Right ventricle myocardium inferior (tissue), 1 donor: ENCODE results near the gene LEAP2. TPM values are rescaled to one million over a fixed set of nuclear protein-coding genes. Genes with fewer than 3 reads are reported as not detected.
"Not testable (repeated sequence)": the region's sequence is repeated elsewhere in the genome, so short reads cannot be mapped to it uniquely, and the experiment has no call there.

ENCODE experiments used
- ATAC-seq: fragments of 200-7000 bp; cut with Tn5 transposase; one replicate; pipeline ENCODE4 v1.9.1; 2020; ENCODE audit warnings: mild to moderate bottlenecking, moderate library complexity
- DNase-seq: peaks from one replicate; pipeline ENCODE4 v3.0.0; 2021; ENCODE audit errors: missing footprints
- intact Hi-C: fragments of 100-400 bp; cut with DNase I; formaldehyde crosslinking; loops from one replicate; pipeline ENCODE4 v1.11.0; 2022
- total RNA-seq: library from RNA; stranded (reverse); fragmentation: NEBNext Ultra II Directional; extraction: Animal tissue kit (Norgen Biotek cat#: 25700); gene quantifications from one replicate; pipeline ENCODE4 v1.2.1, GENCODE V29; 2021
- donor health status: DM: no; HTN: yes; CAD: no; lungs with severe emphysema.

Gene LEAP2
- total RNA-seq, 1 donor from 2014 or later = 1.1 TPM

- intact Hi-C loops = no loop called here
- ATAC-seq (no peak), DNase-seq (no peak)
Measured at GRCh38 chr5:132839426-132840301, 33.8 kb upstream of the LEAP2 start.

GRCh38 chr5:132840313-132840712, 33.2 kb upstream of the LEAP2 start:
- ATAC-seq (no peak), DNase-seq (no peak)
- intact Hi-C loops = no loop called here

GRCh38 chr5:132840896-132841295, 32.6 kb upstream of the LEAP2 start:
- DNase-seq (no peak), ATAC-seq (no peak)
- intact Hi-C loops = no loop called here

GRCh38 chr5:132841305-132841704, 32.2 kb upstream of the LEAP2 start:
- DNase-seq (no peak), ATAC-seq (no peak)
- intact Hi-C loops = no loop called here

GRCh38 chr5:132848270-132848669, 25.2 kb upstream of the LEAP2 start:
- ATAC-seq (no peak), DNase-seq (no peak)
- intact Hi-C loops = no loop called here

- DNase-seq (no peak), ATAC-seq (no peak)
Measured at GRCh38 chr5:132849347-132849746, 24.1 kb upstream of the LEAP2 start.

GRCh38 chr5:132850066-132850465, 23.4 kb upstream of the LEAP2 start:
- no peak for DNase-seq
- intact Hi-C loops = no loop called here
- no peak for ATAC-seq

More at GRCh38 chr5:132849347-132849746, 24.1 kb upstream of the LEAP2 start:
- intact Hi-C loops = no loop called here

- ATAC-seq = no peak
- DNase-seq = no peak
- intact Hi-C loops = no loop called here
Measured at GRCh38 chr5:132853323-132853722, 20.1 kb upstream of the LEAP2 start.

- intact Hi-C loops = no loop called here
- ATAC-seq (no peak), DNase-seq (no peak)
Measured at GRCh38 chr5:132853790-132854189, 19.7 kb upstream of the LEAP2 start.

- DNase-seq = no peak
- ATAC-seq = no peak
Measured at GRCh38 chr5:132854301-132854700, 19.2 kb upstream of the LEAP2 start.

GRCh38 chr5:132854992-132855391, 18.5 kb upstream of the LEAP2 start:
- ATAC-seq, intact Hi-C loops, DNase-seq: not testable (repeated sequence)

More at GRCh38 chr5:132854301-132854700, 19.2 kb upstream of the LEAP2 start:
- intact Hi-C loops = no loop called here

GRCh38 chr5:132856011-132856410, 17.5 kb upstream of the LEAP2 start:
- intact Hi-C loops = no loop called here
- no peak for DNase-seq
- ATAC-seq = no peak

GRCh38 chr5:132859889-132860437, 13.5 kb upstream of the LEAP2 start:
- intact Hi-C loops = no loop called here
- no peak for ATAC-seq
- DNase-seq = no peak

- intact Hi-C loops = no loop called here
- ATAC-seq (no peak), DNase-seq (no peak)
Measured at GRCh38 chr5:132860742-132861141, 12.7 kb upstream of the LEAP2 start.

- ATAC-seq (peak; percentile 41), DNase-seq (no peak)
- intact Hi-C loops = loop anchor here (1.0 kb wide), 1 partner anchor 36 kb away; the partner anchor contains the start of gene SHROOM1
Measured at GRCh38 chr5:132865668-132866341, 7.7 kb upstream of the LEAP2 start.

- ATAC-seq = peak; percentile 99
- intact Hi-C loops = loop anchor here (1.0 kb wide), 1 partner anchor 36 kb away; the partner anchor contains the start of gene SHROOM1
- DNase-seq = peak; percentile 95
Measured at GRCh38 chr5:132866342-132867045, 7.0 kb upstream of the LEAP2 start, which contains the start of the genes GDF9 and UQCRQ. TSS of gene GDF9 (minus strand) at chr5:132866469. CDS start at chr5:132864533, 1,936 bp downstream. TSS of gene UQCRQ (plus strand) at chr5:132866642. CDS start at chr5:132866882, 240 bp downstream.

GRCh38 chr5:132867046-132867451, 6.4 kb upstream of the LEAP2 start:
- no peak for DNase-seq
- ATAC-seq = no peak
- intact Hi-C loops = no loop called here

- intact Hi-C loops = no loop called here
- ATAC-seq (no peak), DNase-seq (no peak)
Measured at GRCh38 chr5:132868754-132869153, 4.7 kb upstream of the LEAP2 start.

GRCh38 chr5:132870801-132871200, 2.7 kb upstream of the LEAP2 start:
- intact Hi-C loops = no loop called here
- ATAC-seq = no peak

More at GRCh38 chr5:132870801-132871200, 2.7 kb upstream of the LEAP2 start:
- DNase-seq = no peak
